Measurements from ENCODE around the gene CDCP2.
"Not testable (repeated sequence)": the region's sequence is repeated elsewhere in the genome, so short reads cannot be mapped to it uniquely, and the experiment has no call there.

CDCP2 gene

GRCh38 chr1:54107131-54107530 is 45.7 kb downstream of the CDCP2 start:
- no peaks in the 10 kb centered on the region for H3K27me3 ChIP-seq (ENCODE audit: insufficient read depth, low read length)
- no peak overlapping the region for H3K9ac ChIP-seq (ENCODE audit: low read length)
- H3K14ac ChIP-seq (ENCODE audit: low read length): no peak overlapping the region
- H4K91ac ChIP-seq (ENCODE audit: low read depth, low read length): no peak overlapping the region
- H2AK5ac ChIP-seq (ENCODE audit: low read length): no peak overlapping the region
- H4K12ac ChIP-seq (ENCODE audit: low read depth, low read length): no peak overlapping the region
- H2AFZ ChIP-seq (ENCODE audit: insufficient read depth, low read length, poor library complexity): no peak overlapping the region
- no peak overlapping the region for H3K23ac ChIP-seq (ENCODE audit: low read length)
- WGBS (ENCODE audit: extremely low coverage, insufficient coverage, insufficient read length): no CpG with 5 or more reads among the region's 2 CpGs
- H4K8ac ChIP-seq (ENCODE audit: low read depth, low read length): no peak overlapping the region
- H3K4me1 ChIP-seq (ENCODE audit: control insufficient read depth in 1 of 2, insufficient read depth in 2 of 2, low read length in 2 of 2): no peaks in the 10 kb centered on the region
- H3K79me2 ChIP-seq (ENCODE audit: control insufficient read depth, insufficient read depth, low read length, poor library complexity): no peaks in the 10 kb centered on the region
- H3K79me1 ChIP-seq (ENCODE audit: low read length): no peaks in the 10 kb centered on the region
- no peak overlapping the region for H3K27ac ChIP-seq (ENCODE audit: low read depth, low read length)
- no peaks in the 10 kb centered on the region for H3K9me3 ChIP-seq (ENCODE audit: insufficient read depth, low read depth, low read length)
- H3K36me3 ChIP-seq (ENCODE audit: control insufficient read depth in 1 of 2, insufficient read depth in 2 of 2, low read length in 2 of 2): no peaks in the 10 kb centered on the region
- no peak for DNase-seq
- H2BK120ac ChIP-seq (ENCODE audit: insufficient read depth, low read length, poor library complexity): no peak overlapping the region
- H3K4me3 ChIP-seq (ENCODE audit: low read depth, low read length): no peak overlapping the region
- H3K18ac ChIP-seq (ENCODE audit: low read length): no peak overlapping the region
- no peak overlapping the region for H3K4ac ChIP-seq (ENCODE audit: low read depth, low read length)
- H2BK12ac ChIP-seq (ENCODE audit: low read length): no peak overlapping the region
- H3K4me2 ChIP-seq (ENCODE audit: low read length): no peak overlapping the region
- no peak overlapping the region for H2BK5ac ChIP-seq (ENCODE audit: low read depth, low read length, poor library complexity)

GRCh38 chr1:54105736-54106269 is 47.0 kb downstream of the CDCP2 start:
- no peak overlapping the region for H3K27ac ChIP-seq (ENCODE audit: low read depth, low read length)
- no peak overlapping the region for H2AK5ac ChIP-seq (ENCODE audit: low read length)
- peaks cover 1% of the 10 kb centered on the region for H3K9me3 ChIP-seq (ENCODE audit: insufficient read depth, low read depth, low read length)
- H3K4me3 ChIP-seq (ENCODE audit: low read depth, low read length): no peak overlapping the region
- no peaks in the 10 kb centered on the region for H3K79me1 ChIP-seq (ENCODE audit: low read length)
- H3K4me1 ChIP-seq (ENCODE audit: control insufficient read depth in 1 of 2, insufficient read depth in 2 of 2, low read length in 2 of 2): no peaks in the 10 kb centered on the region
- no peak overlapping the region for H3K9ac ChIP-seq (ENCODE audit: low read length)
- no peaks in the 10 kb centered on the region for H3K79me2 ChIP-seq (ENCODE audit: control insufficient read depth, insufficient read depth, low read length, poor library complexity)
- no peaks in the 10 kb centered on the region for H3K27me3 ChIP-seq (ENCODE audit: insufficient read depth, low read length)
- H3K23ac ChIP-seq (ENCODE audit: low read length): no peak overlapping the region
- H4K12ac ChIP-seq (ENCODE audit: low read depth, low read length): no peak overlapping the region
- no peak overlapping the region for H3K4ac ChIP-seq (ENCODE audit: low read depth, low read length)
- H2BK12ac ChIP-seq (ENCODE audit: low read length): no peak overlapping the region
- no peak overlapping the region for H2AFZ ChIP-seq (ENCODE audit: insufficient read depth, low read length, poor library complexity)
- H4K8ac ChIP-seq (ENCODE audit: low read depth, low read length): no peak overlapping the region
- no CpG with 5 or more reads among the region's 6 CpGs for WGBS (ENCODE audit: extremely low coverage, insufficient coverage, insufficient read length)
- no peaks in the 10 kb centered on the region for H3K36me3 ChIP-seq (ENCODE audit: control insufficient read depth in 1 of 2, insufficient read depth in 2 of 2, low read length in 2 of 2)
- H3K18ac ChIP-seq (ENCODE audit: low read length): no peak overlapping the region
- no peak overlapping the region for H4K91ac ChIP-seq (ENCODE audit: low read depth, low read length)
- H2BK5ac ChIP-seq (ENCODE audit: low read depth, low read length, poor library complexity): no peak overlapping the region
- H2BK120ac ChIP-seq (ENCODE audit: insufficient read depth, low read length, poor library complexity): no peak overlapping the region
- H3K14ac ChIP-seq (ENCODE audit: low read length): no peak overlapping the region
- no peak for DNase-seq
- no peak overlapping the region for H3K4me2 ChIP-seq (ENCODE audit: low read length)

GRCh38 chr1:54105080-54105479 is 47.7 kb downstream of the CDCP2 start:
- no peak overlapping the region for H2AK5ac ChIP-seq (ENCODE audit: low read length)
- no peaks in the 10 kb centered on the region for H3K79me2 ChIP-seq (ENCODE audit: control insufficient read depth, insufficient read depth, low read length, poor library complexity)
- H2AFZ ChIP-seq (ENCODE audit: insufficient read depth, low read length, poor library complexity): no peak overlapping the region
- no peak overlapping the region for H4K91ac ChIP-seq (ENCODE audit: low read depth, low read length)
- no CpG with 5 or more reads among the region's 1 CpG for WGBS (ENCODE audit: extremely low coverage, insufficient coverage, insufficient read length)
- no peak overlapping the region for H2BK5ac ChIP-seq (ENCODE audit: low read depth, low read length, poor library complexity)
- H3K4ac ChIP-seq (ENCODE audit: low read depth, low read length): no peak overlapping the region
- H2BK120ac ChIP-seq (ENCODE audit: insufficient read depth, low read length, poor library complexity): no peak overlapping the region
- H3K9ac ChIP-seq (ENCODE audit: low read length): no peak overlapping the region
- peaks cover 1% of the 10 kb centered on the region for H3K9me3 ChIP-seq (ENCODE audit: insufficient read depth, low read depth, low read length)
- no peak overlapping the region for H3K4me3 ChIP-seq (ENCODE audit: low read depth, low read length)
- no peak overlapping the region for H3K23ac ChIP-seq (ENCODE audit: low read length)
- H3K18ac ChIP-seq (ENCODE audit: low read length): no peak overlapping the region
- no peaks in the 10 kb centered on the region for H3K4me1 ChIP-seq (ENCODE audit: control insufficient read depth in 1 of 2, insufficient read depth in 2 of 2, low read length in 2 of 2)
- no peak overlapping the region for H4K8ac ChIP-seq (ENCODE audit: low read depth, low read length)
- no peaks in the 10 kb centered on the region for H3K27me3 ChIP-seq (ENCODE audit: insufficient read depth, low read length)
- no peak overlapping the region for H3K14ac ChIP-seq (ENCODE audit: low read length)
- H3K27ac ChIP-seq (ENCODE audit: low read depth, low read length): no peak overlapping the region
- H3K36me3 ChIP-seq (ENCODE audit: control insufficient read depth in 1 of 2, insufficient read depth in 2 of 2, low read length in 2 of 2): no peaks in the 10 kb centered on the region
- no peak for DNase-seq
- no peak overlapping the region for H3K4me2 ChIP-seq (ENCODE audit: low read length)
- no peak overlapping the region for H4K12ac ChIP-seq (ENCODE audit: low read depth, low read length)
- H2BK12ac ChIP-seq (ENCODE audit: low read length): no peak overlapping the region
- H3K79me1 ChIP-seq (ENCODE audit: low read length): no peaks in the 10 kb centered on the region

- H2BK5ac ChIP-seq (ENCODE audit: low read depth, low read length, poor library complexity); H3K27ac ChIP-seq (ENCODE audit: low read depth, low read length); H4K8ac ChIP-seq (ENCODE audit: low read depth, low read length); H3K79me2 ChIP-seq (ENCODE audit: control insufficient read depth, insufficient read depth, low read length, poor library complexity); H3K18ac ChIP-seq (ENCODE audit: low read length); H3K4me1 ChIP-seq (ENCODE audit: control insufficient read depth in 1 of 2, insufficient read depth in 2 of 2, low read length in 2 of 2); H2AFZ ChIP-seq (ENCODE audit: insufficient read depth, low read length, poor library complexity); H3K9me3 ChIP-seq (ENCODE audit: insufficient read depth, low read depth, low read length); H3K4me3 ChIP-seq (ENCODE audit: low read depth, low read length); H3K27me3 ChIP-seq (ENCODE audit: insufficient read depth, low read length); H3K14ac ChIP-seq (ENCODE audit: low read length); H4K91ac ChIP-seq (ENCODE audit: low read depth, low read length); H3K4me2 ChIP-seq (ENCODE audit: low read length); H2BK12ac ChIP-seq (ENCODE audit: low read length); H3K9ac ChIP-seq (ENCODE audit: low read length); H4K12ac ChIP-seq (ENCODE audit: low read depth, low read length); H3K4ac ChIP-seq (ENCODE audit: low read depth, low read length); H2AK5ac ChIP-seq (ENCODE audit: low read length); DNase-seq; H3K79me1 ChIP-seq (ENCODE audit: low read length); H3K36me3 ChIP-seq (ENCODE audit: control insufficient read depth in 1 of 2, insufficient read depth in 2 of 2, low read length in 2 of 2); H2BK120ac ChIP-seq (ENCODE audit: insufficient read depth, low read length, poor library complexity); H3K23ac ChIP-seq (ENCODE audit: low read length): not testable (repeated sequence)
- WGBS (ENCODE audit: extremely low coverage, insufficient coverage, insufficient read length): no CpG with 5 or more reads among the region's 9 CpGs
These were observed 48.2 kb downstream of the CDCP2 start for GRCh38 chr1:54104613-54105012.
